Effector CD8-positive, alpha-beta T cell (primary cell): ENCODE measurements around the gene BBLN.
"Not testable (repeated sequence)": the region's sequence is repeated elsewhere in the genome, so short reads cannot be mapped to it uniquely, and the experiment has no call there.

Source experiments
- DNase-seq: peaks from one replicate; lab custom pipeline; 2025; lab: John Stamatoyannopoulos, UW
- total RNA-seq, 4 experiments: gene quantifications; one replicate each; lab custom pipeline; 2026; lab: John Stamatoyannopoulos, UW

The BBLN gene
- total RNA-seq = 39.7 to 56.0 (median 41.2) reads per million in 4 experiments

GRCh38 chr9:128159784-128160602 lies at the start of gene BBLN:
TSS of gene BBLN (plus strand) at chr9:128160265. CDS start at chr9:128160408, 143 bp downstream.
- DNase-seq = peak; percentile 85

- not testable (repeated sequence) for DNase-seq
Measured at GRCh38 chr9:128111726-128112125, 48.3 kb upstream of the BBLN start.

- DNase-seq = no peak
Measured at GRCh38 chr9:128113526-128114325, 46.3 kb upstream of the BBLN start.

GRCh38 chr9:128114326-128115186 lies 45.5 kb upstream of the BBLN start:
- DNase-seq = no peak

GRCh38 chr9:128115187-128116103 lies 44.6 kb upstream of the BBLN start:
- DNase-seq = no peak

GRCh38 chr9:128116104-128117083 lies 43.7 kb upstream of the BBLN start:
- DNase-seq = no peak

GRCh38 chr9:128117613-128118471 lies 42.2 kb upstream of the BBLN start:
- DNase-seq = peak; percentile 96

- DNase-seq = no peak
Measured at GRCh38 chr9:128118472-128118857, 41.6 kb upstream of the BBLN start.

- DNase-seq = no peak
Measured at GRCh38 chr9:128118971-128119665, 40.9 kb upstream of the BBLN start.

- no peak for DNase-seq
Measured at GRCh38 chr9:128120061-128120740, 39.9 kb upstream of the BBLN start.

GRCh38 chr9:128120741-128121465 lies 39.2 kb upstream of the BBLN start:
- no peak for DNase-seq

GRCh38 chr9:128121466-128121810 lies 38.6 kb upstream of the BBLN start:
- no peak for DNase-seq

- no peak for DNase-seq
Measured at GRCh38 chr9:128121924-128122808, 37.9 kb upstream of the BBLN start.

- no peak for DNase-seq
Measured at GRCh38 chr9:128122809-128123175, 37.3 kb upstream of the BBLN start.

- DNase-seq = no peak
Measured at GRCh38 chr9:128123451-128124080, 36.5 kb upstream of the BBLN start.
